Astrocyte (in vitro differentiated cells and primary cell): ENCODE measurements around the gene PDE11A.

ENCODE experiments used
- EZH2 ChIP-seq: IDR thresholded peaks from 2 replicates; pipeline ENCODE4 v1.6.1; 2012; ENCODE audit warnings: mild to moderate bottlenecking, low read length, inconsistent platforms; ENCODE audit not compliant: insufficient read depth
- TF ChIP-seq, protein P1 (sequence below): IDR thresholded peaks from 2 replicates; pipeline ENCODE4 v1.5.1; 2011; ENCODE audit warnings: low read depth, mild to moderate bottlenecking, inconsistent platforms, low read length, moderate library complexity; ENCODE audit not compliant: insufficient read depth

DNA sequence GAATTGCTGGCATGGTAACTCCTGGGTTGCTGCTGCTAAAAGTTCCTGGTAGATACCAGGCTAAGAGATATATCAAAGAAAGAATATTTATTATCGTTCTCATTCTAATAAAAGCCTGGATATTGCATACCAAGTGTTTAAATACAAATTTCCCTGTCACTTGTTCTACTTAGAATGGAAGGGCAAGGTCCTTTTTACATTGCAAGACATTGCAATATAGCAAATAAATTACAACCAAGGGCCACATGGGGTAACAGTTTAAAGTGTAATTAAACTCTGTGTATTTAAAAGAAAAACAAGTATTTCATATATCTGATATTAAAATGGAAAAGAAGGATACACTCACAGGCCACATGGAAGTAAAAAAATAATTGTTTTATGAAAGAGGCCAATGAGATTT lies 16.2 kb downstream of the PDE11A start:
- TF ChIP-seq, protein P1, sequence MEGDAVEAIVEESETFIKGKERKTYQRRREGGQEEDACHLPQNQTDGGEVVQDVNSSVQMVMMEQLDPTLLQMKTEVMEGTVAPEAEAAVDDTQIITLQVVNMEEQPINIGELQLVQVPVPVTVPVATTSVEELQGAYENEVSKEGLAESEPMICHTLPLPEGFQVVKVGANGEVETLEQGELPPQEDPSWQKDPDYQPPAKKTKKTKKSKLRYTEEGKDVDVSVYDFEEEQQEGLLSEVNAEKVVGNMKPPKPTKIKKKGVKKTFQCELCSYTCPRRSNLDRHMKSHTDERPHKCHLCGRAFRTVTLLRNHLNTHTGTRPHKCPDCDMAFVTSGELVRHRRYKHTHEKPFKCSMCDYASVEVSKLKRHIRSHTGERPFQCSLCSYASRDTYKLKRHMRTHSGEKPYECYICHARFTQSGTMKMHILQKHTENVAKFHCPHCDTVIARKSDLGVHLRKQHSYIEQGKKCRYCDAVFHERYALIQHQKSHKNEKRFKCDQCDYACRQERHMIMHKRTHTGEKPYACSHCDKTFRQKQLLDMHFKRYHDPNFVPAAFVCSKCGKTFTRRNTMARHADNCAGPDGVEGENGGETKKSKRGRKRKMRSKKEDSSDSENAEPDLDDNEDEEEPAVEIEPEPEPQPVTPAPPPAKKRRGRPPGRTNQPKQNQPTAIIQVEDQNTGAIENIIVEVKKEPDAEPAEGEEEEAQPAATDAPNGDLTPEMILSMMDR = no peak
- no peak for TF ChIP-seq EZH2
